Loucy (cell line): ENCODE data around the gene ANKS3.

Source experiments
- H2AFZ ChIP-seq: fragments of 200-600 bp; sonication (generic); 2 replicates; pipeline ENCODE4 v1.6.0; 2016; ENCODE audit warnings: antibody characterized with exemption, mild to moderate bottlenecking, low read length, moderate library complexity
- H3F3A ChIP-seq: fragments of 200-600 bp; 2 replicates; pipeline ENCODE4 v1.6.0; 2016; ENCODE audit warnings: antibody characterized with exemption, low read depth, mild to moderate bottlenecking
- H3K27me3 ChIP-seq: fragments of 200-600 bp; sonication (generic); 2 replicates; pipeline ENCODE4 v1.6.1; 2014; ENCODE audit warnings: low read length, mild to moderate bottlenecking; ENCODE audit not compliant: insufficient read depth, poor library complexity, severe bottlenecking
- H3K36me3 ChIP-seq: fragments of 200-600 bp; sonication (generic); 2 replicates; pipeline ENCODE4 v1.6.1; 2016; ENCODE audit warnings: low read length; ENCODE audit not compliant: insufficient read depth
- H3K4me1 ChIP-seq: fragments of 200-600 bp; sonication (generic); 2 replicates; pipeline ENCODE4 v1.5.1; 2014; ENCODE audit warnings: low read length, mild to moderate bottlenecking; ENCODE audit not compliant: insufficient read depth, poor library complexity, severe bottlenecking
- H3K4me2 ChIP-seq: fragments of 200-600 bp; sonication (generic); 2 replicates; pipeline ENCODE4 v1.6.0; 2014; ENCODE audit warnings: antibody characterized with exemption, low read length, low read depth, mild to moderate bottlenecking; ENCODE audit not compliant: poor library complexity, severe bottlenecking
- H3K4me3 ChIP-seq: fragments of 200-600 bp; sonication (generic); 2 replicates; pipeline ENCODE4 v1.5.1; 2014; ENCODE audit warnings: low read length, mild to moderate bottlenecking, mixed read lengths; ENCODE audit not compliant: poor library complexity, severe bottlenecking
- H3K79me2 ChIP-seq: fragments of 200-600 bp; sonication (generic); 2 replicates; pipeline ENCODE4 v1.6.1; 2014; ENCODE audit warnings: low read length; ENCODE audit not compliant: insufficient read depth
- H3K9ac ChIP-seq: fragments of 200-600 bp; sonication (generic); 2 replicates; pipeline ENCODE4 v1.6.0; 2014; ENCODE audit warnings: mild to moderate bottlenecking, low read depth, low read length, moderate library complexity; ENCODE audit not compliant: poor library complexity, severe bottlenecking
- H3K9me2 ChIP-seq: fragments of 200-600 bp; sonication (generic); replicated peaks from 2 replicates; pipeline ENCODE4 v1.6.1; 2016; ENCODE audit warnings: low read depth, low read length, mixed read lengths
- H3K9me3 ChIP-seq: fragments of 200-600 bp; sonication (generic); 2 replicates; pipeline ENCODE4 v1.6.1; 2014; ENCODE audit warnings: mild to moderate bottlenecking, antibody characterized with exemption, low read length, low read depth; ENCODE audit not compliant: insufficient read depth
- H4K20me1 ChIP-seq: fragments of 200-600 bp; sonication (generic); 2 replicates; pipeline ENCODE4 v1.6.0; 2014; ENCODE audit warnings: antibody characterized with exemption, low read length, mild to moderate bottlenecking; ENCODE audit not compliant: insufficient read depth, poor library complexity, severe bottlenecking
- CTCF ChIP-seq: fragments of 200-600 bp; sonication (generic); conservative IDR thresholded peaks from 2 replicates; pipeline ENCODE4 v1.5.1; 2014; ENCODE audit warnings: mild to moderate bottlenecking, antibody characterized with exemption, low read length
- EZH2phosphoT487 ChIP-seq: fragments of 200-600 bp; IDR thresholded peaks from 2 replicates; pipeline ENCODE4 v1.6.1; 2018; ENCODE audit warnings: antibody characterized with exemption, mild to moderate bottlenecking, moderate library complexity, borderline replicate concordance

Gene ANKS3

GRCh38 chr16:4778050-4778392 is 44.0 kb upstream of the ANKS3 start:
- no peak overlapping the region for H3K4me3 ChIP-seq
- H3K9me2 ChIP-seq, result no peaks in the 10 kb centered on the region
- no peaks in the 10 kb centered on the region for H3K4me1 ChIP-seq
- no peaks in the 10 kb centered on the region for H3K36me3 ChIP-seq
- no peaks in the 10 kb centered on the region for H3K79me2 ChIP-seq
- H2AFZ ChIP-seq, result no peak overlapping the region
- H4K20me1 ChIP-seq, result no peaks in the 10 kb centered on the region
- no peaks in the 10 kb centered on the region for H3K27me3 ChIP-seq
- no peaks in the 10 kb centered on the region for H3F3A ChIP-seq
- TF ChIP-seq CTCF, result no peak
- no peak for TF ChIP-seq EZH2phosphoT487
- H3K9me3 ChIP-seq, result no peaks in the 10 kb centered on the region
- no peak overlapping the region for H3K4me2 ChIP-seq
- no peak overlapping the region for H3K9ac ChIP-seq

DNA sequence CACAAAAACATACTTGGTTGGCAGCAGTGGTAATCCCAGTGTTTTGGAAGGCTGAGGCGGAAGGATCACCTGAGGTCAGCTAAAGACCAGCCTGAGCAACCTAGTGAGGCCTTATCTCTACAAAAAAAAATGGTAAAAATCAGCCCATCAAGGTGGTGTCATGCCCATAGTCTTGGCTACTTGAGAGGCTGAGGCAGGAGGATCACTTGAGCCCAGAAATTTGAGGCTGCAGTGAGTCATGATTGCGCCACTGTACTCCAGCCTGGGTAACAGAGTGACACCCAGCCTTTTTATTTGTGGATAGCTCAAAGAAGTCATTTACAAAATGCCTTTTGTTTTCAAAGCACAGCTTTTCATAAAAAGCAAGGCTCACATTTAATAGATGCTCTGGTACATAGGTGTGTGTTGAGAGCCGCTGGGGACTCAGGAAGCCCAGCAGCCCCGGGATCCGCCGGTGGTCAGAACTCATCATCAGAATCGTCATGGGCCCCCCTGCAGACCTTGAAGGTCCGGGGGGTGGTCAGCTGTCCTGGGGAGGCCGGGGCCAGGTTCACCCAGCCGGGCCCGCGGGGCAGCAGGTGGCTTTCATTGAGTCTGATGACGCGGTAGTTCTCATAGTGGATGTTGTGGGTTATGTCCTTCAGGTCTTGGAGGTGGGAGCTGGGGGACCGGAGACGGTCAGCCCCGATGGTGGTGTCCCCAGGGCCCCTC is 43.4 kb upstream of the ANKS3 start:
- no peaks in the 10 kb centered on the region for H4K20me1 ChIP-seq
- no peak overlapping the region for H3K4me3 ChIP-seq
- no peaks in the 10 kb centered on the region for H3K36me3 ChIP-seq
- H3K79me2 ChIP-seq, result no peaks in the 10 kb centered on the region
- no peaks in the 10 kb centered on the region for H3K9me3 ChIP-seq
- no peaks in the 10 kb centered on the region for H3K4me1 ChIP-seq
- TF ChIP-seq EZH2phosphoT487, result no peak
- TF ChIP-seq CTCF, result no peak
- no peaks in the 10 kb centered on the region for H3K9me2 ChIP-seq
- no peak overlapping the region for H3K9ac ChIP-seq
- no peak overlapping the region for H2AFZ ChIP-seq
- no peaks in the 10 kb centered on the region for H3K27me3 ChIP-seq
- H3K4me2 ChIP-seq, result no peak overlapping the region
- no peaks in the 10 kb centered on the region for H3F3A ChIP-seq

DNA sequence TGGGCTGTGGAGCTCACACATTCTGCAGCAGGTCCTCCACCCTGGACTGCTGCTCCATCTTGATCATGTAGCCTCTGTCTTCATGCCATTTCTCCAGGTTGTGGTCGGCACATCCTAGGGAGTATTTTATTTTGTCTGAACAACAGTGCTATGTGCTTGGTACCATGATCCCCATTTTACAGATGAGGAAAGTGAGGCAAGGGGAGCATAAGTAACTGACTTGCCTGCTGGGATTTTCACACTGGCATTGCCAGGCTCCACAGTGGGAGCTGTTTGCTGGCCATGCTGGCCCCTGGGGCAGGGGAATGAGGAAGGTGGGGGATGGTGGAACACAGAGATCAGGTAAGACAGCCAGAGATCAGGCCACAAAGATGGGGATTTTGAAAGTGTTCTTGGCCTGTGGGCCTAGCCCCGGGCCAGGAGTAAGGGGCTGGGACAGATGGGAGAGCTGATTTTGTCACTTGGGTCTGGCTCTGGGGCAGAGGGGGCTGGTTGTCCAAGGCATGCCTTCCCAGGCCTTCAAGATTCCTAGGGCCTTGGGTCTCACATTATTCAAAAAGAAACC is 42.2 kb upstream of the ANKS3 start:
- no peak overlapping the region for H3K4me3 ChIP-seq
- no peaks in the 10 kb centered on the region for H3K36me3 ChIP-seq
- H3K9me2 ChIP-seq, result no peaks in the 10 kb centered on the region
- H3K4me2 ChIP-seq, result no peak overlapping the region
- no peaks in the 10 kb centered on the region for H3K79me2 ChIP-seq
- no peaks in the 10 kb centered on the region for H3K27me3 ChIP-seq
- no peaks in the 10 kb centered on the region for H3K4me1 ChIP-seq
- TF ChIP-seq EZH2phosphoT487 (no peak), CTCF (no peak)
- H2AFZ ChIP-seq, result no peak overlapping the region
- H4K20me1 ChIP-seq, result no peaks in the 10 kb centered on the region
- no peaks in the 10 kb centered on the region for H3K9me3 ChIP-seq
- H3K9ac ChIP-seq, result no peak overlapping the region
- H3F3A ChIP-seq, result no peaks in the 10 kb centered on the region
